Measurements from ENCODE around the gene ID3.

- no peak for TF ChIP-seq CTCF (IDR thresholded peaks at IDR 0.05; ENCODE audit: low read length)
- no peak for TF ChIP-seq EZH2 (IDR thresholded peaks at IDR 0.05; ENCODE audit: borderline replicate concordance, low read length)
These were observed 45.1 kb downstream of the ID3 start for GRCh38 chr1:23514111-23514679.
